ENCODE results near the gene DRGX.

DNA sequence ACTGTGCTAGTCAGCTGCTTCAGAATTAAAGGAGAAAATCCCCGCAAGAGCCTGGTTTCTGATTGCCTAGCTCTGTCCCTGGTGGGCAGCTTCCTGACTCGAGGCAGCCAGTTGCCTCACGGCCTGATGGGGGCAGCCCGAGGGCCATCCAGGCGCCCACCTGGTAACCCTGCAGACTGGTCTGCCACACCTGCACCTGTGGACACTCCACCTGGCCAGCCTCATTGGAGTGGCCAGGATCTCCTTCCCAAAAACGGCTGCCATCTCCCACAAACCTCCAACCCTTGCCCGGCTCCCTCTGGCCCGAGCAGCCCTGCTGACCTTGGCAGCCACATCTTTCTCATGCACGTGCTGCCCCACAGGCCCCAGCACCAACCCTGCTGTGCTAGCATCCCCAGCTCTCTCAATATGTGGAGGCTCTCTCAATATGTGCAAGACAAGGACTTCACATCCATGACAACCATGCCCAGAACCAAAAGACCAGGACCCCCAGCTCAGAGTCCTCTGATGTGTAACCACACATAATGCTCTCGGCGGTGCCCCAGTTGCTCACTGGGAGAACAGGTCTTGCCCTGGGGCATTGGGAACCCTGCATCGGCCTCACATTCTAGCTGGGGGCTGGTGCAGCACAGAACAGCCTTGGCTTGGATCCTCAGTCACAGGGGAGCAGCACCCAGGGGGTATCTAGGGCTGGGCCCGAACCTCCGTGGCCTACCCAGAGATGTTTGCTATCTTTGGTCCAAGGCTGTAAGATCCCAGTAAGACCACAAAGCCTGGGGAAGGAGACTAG, 14.6 kb downstream of the DRGX start:
- no peak for TF ChIP-seq GTF2F1 (IDR thresholded peaks at IDR 0.05; ENCODE audit: low read length)
- TF ChIP-seq, protein P1, sequence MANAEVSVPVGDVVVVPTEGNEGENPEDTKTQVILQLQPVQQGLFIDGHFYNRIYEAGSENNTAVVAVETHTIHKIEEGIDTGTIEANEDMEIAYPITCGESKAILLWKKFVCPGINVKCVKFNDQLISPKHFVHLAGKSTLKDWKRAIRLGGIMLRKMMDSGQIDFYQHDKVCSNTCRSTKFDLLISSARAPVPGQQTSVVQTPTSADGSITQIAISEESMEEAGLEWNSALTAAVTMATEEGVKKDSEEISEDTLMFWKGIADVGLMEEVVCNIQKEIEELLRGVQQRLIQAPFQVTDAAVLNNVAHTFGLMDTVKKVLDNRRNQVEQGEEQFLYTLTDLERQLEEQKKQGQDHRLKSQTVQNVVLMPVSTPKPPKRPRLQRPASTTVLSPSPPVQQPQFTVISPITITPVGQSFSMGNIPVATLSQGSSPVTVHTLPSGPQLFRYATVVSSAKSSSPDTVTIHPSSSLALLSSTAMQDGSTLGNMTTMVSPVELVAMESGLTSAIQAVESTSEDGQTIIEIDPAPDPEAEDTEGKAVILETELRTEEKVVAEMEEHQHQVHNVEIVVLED (CRISPR knock-in tag; IDR thresholded peaks at IDR 0.05; ENCODE audit: borderline replicate concordance) = no peak
- TF ChIP-seq POLR2AphosphoS5 (IDR thresholded peaks at IDR 0.05; ENCODE audit: low read depth, low read length) = no peak
- no peak for TF ChIP-seq MED13 (CRISPR knock-in tag; IDR thresholded peaks at IDR 0.05)
- TF ChIP-seq MLX (CRISPR knock-in tag; IDR thresholded peaks at IDR 0.05) = no peak
- TF ChIP-seq CCAR2 (optimal IDR thresholded peaks at IDR 0.05; ENCODE audit: low read depth, low read length) = no peak
- TF ChIP-seq SMARCC2 (IDR thresholded peaks at IDR 0.05) = no peak
- no peak for TF ChIP-seq NFRKB (IDR thresholded peaks at IDR 0.05)
- TF ChIP-seq, protein P2, sequence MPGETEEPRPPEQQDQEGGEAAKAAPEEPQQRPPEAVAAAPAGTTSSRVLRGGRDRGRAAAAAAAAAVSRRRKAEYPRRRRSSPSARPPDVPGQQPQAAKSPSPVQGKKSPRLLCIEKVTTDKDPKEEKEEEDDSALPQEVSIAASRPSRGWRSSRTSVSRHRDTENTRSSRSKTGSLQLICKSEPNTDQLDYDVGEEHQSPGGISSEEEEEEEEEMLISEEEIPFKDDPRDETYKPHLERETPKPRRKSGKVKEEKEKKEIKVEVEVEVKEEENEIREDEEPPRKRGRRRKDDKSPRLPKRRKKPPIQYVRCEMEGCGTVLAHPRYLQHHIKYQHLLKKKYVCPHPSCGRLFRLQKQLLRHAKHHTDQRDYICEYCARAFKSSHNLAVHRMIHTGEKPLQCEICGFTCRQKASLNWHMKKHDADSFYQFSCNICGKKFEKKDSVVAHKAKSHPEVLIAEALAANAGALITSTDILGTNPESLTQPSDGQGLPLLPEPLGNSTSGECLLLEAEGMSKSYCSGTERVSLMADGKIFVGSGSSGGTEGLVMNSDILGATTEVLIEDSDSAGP (CRISPR knock-in tag; IDR thresholded peaks at IDR 0.05; ENCODE audit: borderline replicate concordance) = no peak
- TF ChIP-seq ZNF275 (CRISPR knock-in tag; IDR thresholded peaks at IDR 0.05; ENCODE audit: borderline replicate concordance) = no peak
- no peak for TF ChIP-seq TERF1 (CRISPR knock-in tag; IDR thresholded peaks at IDR 0.05)
- no peak for TF ChIP-seq JUND (CRISPR knock-in tag; IDR thresholded peaks at IDR 0.05)

Measured in HepG2 (cell line).